HG03025 (cell line): Measurements from ENCODE around the gene SH2D3C.

ENCODE experiments used
- ATAC-seq: cut with Tn5 transposase; IDR thresholded peaks from one replicate; pipeline ENCODE4 v1.9.1; 2021; ENCODE audit warnings: mild to moderate bottlenecking, moderate library complexity; ENCODE audit not compliant: unreplicated experiment, low FRiP score

The SH2D3C gene

DNA sequence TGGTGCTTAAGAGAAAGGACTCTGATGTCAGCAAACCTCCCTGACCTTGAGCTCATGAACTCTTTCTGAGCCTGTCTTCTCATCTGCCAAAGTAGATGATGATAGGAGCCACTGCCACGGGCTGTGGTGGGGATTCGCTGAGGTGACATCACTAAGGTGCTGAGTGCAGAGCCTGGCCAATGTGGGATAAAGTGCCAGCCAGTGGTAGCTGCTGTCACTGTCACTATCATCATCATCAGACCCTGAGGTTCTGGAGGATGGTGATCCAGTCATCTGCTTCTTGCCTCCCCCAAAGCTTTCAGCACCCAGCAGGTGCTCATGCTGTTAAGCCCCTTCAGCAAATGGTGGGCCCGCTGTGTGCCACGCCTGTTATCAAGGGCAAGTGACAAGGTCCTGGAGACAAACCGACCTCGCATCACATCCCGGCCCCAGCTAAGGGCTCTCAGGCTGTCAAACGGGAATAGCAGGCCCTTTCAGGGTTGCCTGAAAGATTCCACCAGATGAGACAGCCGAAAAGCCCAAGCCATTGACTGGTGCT lies 30.6 kb upstream of the SH2D3C start:
- ATAC-seq, result no peak

GRCh38 chr9:127808347-127809001 lies 30.0 kb upstream of the SH2D3C start:
- no peak for ATAC-seq

DNA sequence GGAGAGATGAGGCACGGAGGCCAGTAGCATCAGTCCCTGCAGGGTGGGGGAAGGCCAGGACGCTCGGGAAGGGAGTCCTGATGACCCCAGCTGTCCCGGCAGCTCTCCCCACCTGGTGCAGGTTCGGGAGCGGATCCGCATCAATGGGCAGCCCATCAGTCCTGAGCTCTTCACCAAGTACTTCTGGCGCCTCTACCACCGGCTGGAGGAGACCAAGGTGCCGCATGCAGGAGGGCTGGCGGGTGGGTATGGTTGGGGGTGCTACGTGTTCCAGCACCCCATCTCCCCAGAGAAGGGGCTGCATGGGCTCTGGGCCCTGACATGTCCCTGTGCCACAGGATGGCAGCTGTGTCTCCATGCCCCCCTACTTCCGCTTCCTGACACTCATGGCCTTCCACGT lies 28.4 kb upstream of the SH2D3C start:
- no peak for ATAC-seq

DNA sequence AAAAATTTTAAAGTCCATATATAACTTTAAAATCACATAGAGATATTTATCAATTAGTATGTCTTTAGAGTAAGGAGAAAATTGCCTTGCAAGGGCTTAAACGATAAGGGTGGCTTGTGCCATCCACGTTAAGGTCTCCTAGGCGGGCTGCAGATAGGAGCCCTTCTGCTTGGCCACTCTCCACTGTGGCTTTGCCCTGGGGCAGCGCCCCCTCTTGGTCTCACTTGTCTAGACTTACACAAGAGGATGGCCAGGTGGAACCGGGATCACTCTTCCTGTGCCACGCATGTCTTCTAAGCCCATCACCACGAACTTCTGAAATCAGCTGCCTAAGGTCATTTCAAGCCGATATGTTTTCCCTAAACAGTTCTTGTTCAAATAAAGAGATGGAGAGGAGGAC lies 27.2 kb upstream of the SH2D3C start:
- no peak for ATAC-seq

DNA sequence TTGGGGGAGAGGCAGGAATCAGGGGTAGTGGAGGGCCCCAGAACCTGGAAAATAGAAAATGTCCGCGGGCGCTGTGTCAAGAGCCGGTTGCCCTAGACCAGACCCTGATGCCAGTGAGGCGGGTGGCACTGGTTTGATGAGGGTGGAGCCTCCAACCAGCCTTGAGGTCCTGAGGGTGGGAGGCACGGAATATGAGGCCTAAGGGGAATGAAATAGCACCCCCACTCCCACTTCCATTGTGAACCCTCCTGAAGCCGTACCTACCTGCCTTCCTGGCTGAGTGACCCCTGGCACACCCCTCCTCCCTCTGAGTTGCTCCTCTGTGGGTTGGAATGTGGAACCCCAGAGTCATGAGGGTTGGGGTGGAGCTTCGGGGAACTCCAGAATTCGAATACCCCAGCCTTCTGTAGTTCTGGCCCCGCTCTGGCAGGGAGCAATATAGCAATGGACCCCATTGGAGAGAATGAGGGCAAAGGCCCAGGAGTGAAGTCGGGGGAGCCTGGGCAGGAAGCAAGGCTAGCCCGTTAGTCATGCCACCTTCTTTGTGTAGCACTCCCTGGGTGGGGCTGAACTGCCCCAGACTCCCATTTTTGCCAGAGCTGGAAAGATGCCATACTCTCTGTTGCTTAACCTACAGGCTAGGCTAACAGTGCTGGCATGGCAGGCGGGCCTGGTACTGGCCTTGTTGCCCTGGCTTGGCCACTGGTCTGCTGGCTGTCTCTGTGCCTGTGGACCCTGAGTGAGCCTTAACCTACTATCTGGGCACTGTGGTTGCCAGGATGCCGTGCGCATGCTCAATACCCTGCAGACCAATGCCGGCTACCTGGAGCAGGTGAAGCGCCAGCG lies 25.3 kb upstream of the SH2D3C start:
- ATAC-seq, result peak; percentile 2

GRCh38 chr9:127802576-127803443 lies 24.3 kb upstream of the SH2D3C start, which contains the start of gene FPGS:
TSS of gene FPGS (plus strand) at chr9:127802882. CDS start at chr9:127802925, 43 bp downstream.
- ATAC-seq, result peak; percentile 62

- ATAC-seq, result peak; percentile 20
These were observed 23.6 kb upstream of the SH2D3C start for GRCh38 chr9:127801955-127802575.

DNA sequence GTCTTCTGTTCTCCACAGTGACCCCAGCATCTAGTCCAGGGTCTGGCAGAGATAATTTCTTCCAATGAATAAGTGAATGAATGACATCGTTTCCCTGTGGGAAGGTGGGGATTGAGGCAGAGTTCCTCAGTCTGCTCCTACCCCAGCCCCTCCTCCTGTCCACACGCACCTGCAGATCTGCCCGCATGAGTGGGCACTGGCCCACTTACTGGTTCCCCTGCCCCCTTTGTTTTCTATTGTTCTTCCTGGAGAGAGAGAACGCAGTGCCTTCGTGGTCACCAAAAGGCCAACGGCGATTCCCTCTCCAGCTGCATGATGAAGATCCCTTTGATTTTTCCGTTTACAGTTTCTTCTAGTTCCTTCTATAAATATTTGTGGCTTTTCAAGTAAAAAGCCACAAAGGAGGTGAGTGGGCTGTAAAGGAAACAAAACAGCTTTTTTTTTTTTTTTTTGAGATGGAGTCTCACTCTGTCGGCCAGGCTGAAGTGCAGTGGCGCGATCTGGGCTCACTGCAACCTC lies 18.4 kb upstream of the SH2D3C start:
- no peak for ATAC-seq

DNA sequence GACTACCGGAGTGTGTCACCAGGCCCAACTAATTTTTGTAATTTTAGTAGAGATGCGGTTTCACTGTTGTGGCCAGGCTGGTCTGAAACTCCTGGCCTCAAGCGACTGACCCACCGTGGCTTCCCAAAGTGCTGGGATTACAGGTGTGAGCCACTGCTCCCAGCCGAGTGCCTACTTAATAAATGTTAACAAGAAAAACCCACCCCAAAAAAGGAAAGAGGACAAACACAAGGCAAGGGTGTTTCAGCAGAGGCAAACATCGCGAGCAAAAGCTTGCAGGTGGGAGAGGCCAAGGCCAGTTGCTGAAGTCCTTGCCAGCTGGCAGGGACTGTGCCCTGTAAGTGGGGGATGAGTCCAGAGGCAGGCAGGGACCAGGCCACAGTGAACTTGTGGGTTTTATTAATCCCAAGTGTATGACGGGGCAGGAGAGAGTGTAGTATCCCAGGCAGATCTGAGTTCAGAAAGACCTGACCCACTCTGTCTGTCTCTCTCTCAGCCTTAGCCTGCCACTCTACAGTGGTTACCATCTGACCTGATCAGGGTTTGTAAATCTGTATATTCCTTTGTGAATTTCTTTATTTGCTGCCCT lies 17.9 kb upstream of the SH2D3C start:
- no peak for ATAC-seq

DNA sequence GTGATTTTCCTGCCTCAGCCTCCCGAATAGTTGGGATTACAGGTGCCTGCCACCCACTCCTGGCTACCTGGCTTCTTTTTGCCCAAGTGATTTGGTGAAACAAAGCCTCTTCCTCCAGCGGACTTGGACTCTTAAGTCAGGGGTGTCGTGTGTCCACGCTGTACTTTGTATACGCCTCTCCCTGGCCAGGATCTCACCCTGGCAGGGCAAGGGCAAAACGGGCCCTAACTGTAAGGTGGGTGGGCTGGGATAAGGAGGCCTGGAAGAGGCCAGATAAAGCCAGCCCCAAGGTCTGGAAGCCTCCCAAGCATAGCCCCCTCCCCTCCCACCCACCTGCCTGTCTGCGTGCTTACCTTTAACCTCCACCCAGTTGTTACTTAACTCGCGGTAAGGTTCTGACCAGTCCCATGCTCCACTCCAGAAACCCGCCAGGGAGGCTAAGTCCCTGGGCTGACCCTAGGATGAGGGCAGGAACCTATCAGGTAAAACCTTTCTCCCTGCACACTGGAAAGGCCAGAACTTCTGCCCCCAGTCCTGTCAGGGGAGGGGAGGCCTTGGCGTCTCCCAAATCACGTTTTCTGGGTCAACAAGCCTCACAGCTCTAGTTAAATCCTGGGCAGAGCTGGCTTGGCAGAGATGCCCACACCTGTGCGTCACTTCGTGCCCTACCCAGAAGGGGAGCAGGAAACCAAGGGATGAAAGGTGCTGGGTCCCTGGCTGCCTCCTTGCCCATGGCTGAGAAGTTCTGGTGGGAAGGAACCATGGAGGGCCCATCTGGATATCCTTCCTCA lies 15.7 kb upstream of the SH2D3C start:
- no peak for ATAC-seq

GRCh38 chr9:127793093-127793708 lies 14.7 kb upstream of the SH2D3C start:
- ATAC-seq, result no peak

DNA sequence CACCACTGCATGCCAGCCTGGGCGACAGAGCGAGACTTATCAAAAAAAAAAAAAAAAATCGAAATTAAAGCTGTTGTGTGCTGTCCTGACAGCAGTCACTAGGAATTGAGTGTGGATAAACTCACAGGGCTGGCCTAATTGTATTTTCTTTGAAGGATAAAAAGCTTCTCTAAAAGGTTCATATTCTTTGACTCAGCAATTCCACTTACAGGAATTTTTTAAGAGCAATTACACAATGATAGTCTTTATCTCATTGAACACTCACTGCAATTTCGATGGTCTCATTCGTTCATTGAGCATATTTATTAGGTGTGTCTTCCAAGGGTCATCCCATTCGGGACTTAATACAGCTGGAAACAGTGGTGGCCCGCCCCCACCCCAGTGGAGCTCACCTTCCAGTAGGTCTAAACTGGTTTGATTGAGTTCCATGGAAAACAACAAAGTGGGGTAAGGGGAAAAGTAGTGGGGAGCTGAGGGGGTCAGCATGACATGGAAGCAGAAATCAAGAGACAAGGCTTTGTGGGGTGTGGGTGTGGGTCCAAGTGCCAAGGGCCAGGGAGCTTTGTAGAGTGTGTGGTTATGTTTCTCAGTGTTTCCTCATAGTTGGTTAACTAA lies 14.1 kb upstream of the SH2D3C start:
- ATAC-seq, result no peak

DNA sequence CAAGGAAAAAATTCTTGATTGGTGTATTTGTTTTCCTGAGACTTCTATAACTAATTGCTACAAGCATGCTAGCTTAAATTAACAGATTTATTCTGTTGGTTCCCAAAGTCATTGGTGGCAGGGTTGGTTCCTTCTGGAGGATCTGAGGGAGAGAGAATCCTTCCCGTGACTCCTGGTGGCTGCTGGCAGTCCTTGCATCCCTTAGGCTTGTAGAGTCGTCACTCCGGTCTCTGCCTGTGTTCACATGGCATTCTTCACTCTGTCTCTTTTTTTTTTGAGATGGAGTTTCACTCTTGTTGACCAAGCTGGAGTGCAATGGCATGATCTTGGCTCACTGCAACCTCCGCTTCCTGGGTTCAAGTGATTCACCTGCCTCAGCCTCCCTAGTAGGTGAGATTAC lies 12.6 kb upstream of the SH2D3C start:
- no peak for ATAC-seq

DNA sequence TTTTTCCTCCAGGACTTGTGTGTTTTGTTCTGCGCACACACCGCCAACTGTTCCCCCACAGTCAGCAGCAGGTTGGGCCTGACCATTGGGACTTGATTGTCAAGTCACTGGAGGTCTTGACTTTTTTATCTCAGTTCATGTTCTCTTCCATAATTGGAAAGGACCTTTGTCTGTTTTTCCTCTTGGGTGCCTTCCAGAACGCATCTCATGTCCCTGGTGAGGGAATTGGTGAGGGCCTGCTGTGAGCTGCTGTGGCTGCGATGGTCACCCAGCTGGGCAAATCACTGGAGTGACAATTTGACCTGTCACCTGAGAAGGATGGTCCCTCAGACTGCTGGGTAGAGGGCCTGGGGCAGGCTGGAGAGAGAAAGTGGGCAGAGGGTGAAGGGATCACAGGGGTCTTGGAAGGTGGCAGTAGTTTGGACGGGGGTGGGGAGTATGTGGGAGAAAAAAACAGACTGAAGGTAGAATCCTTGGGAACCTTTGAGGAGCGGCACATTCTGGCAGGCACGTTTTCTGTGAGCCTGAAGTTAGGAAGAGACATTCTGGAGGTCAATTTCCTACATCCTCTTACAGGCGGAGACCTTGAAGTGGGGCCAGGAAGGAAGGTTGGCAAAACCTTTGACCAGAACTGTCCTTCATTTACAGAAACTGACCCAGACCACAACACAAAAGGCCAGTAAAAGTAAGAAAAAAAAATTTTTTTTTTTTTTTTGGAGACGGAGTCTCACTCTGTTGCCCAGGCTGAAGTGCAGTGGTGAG lies 11.8 kb upstream of the SH2D3C start:
- no peak for ATAC-seq

- ATAC-seq, result no peak
These were observed 10.7 kb upstream of the SH2D3C start for GRCh38 chr9:127789179-127789578.

DNA sequence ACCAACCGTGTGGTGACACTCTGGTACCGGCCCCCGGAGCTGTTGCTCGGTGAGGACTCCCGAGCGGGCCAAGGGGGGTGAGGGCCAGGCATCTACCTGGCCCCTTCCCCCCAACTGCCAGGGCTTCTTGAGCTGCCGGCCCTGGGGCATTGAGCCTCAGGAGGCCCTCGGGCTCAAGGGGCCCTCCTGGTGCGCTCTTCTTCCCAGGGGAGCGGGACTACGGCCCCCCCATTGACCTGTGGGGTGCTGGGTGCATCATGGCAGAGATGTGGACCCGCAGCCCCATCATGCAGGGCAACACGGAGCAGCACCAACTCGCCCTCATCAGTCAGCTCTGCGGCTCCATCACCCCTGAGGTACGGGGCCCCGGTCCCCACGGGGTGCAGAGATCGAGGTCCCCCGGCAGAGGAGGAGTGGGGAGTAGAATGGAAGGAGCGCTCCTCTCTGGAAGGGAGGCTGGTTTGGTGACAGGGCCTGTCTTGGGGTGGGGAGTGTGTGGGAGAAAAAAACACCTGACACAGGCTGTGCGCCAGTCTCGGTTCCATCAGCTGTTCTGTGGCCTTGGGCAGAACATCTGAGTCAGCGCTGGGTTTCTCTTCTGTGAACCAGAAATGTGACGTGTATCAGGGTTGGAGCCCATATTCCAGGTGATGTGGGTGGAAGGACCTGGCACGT lies 10.0 kb upstream of the SH2D3C start:
- no peak for ATAC-seq

GRCh38 chr9:127786773-127787104 lies 8.3 kb upstream of the SH2D3C start:
- ATAC-seq, result no peak
